Fibroblast of the aortic adventitia (primary cell): ENCODE results near the gene ELSPBP1. TPM values are rescaled to one million over a fixed set of nuclear protein-coding genes. Genes with fewer than 3 reads are reported as not detected.

Source experiments
- DNase-seq: peaks from one replicate; pipeline ENCODE4 v3.0.0-alpha.2; 2010; ENCODE audit warnings: low read depth
- H3K4me3 ChIP-seq: 2 replicates; pipeline ENCODE4 v1.5.1; 2011; ENCODE audit warnings: low read depth, mild to moderate bottlenecking, control low read depth, low read length, moderate library complexity
- total RNA-seq: library from RNA; depleted of rRNA; stranded (reverse); fragments of >200 nt; gene quantifications from 2 replicates; pipeline ENCODE4 v1.2.3, GENCODE V29; 2012; ENCODE audit warnings: low replicate concordance
- TF ChIP-seq, protein P1 (sequence below): IDR thresholded peaks from 2 replicates; pipeline ENCODE4 v1.5.1; 2011; ENCODE audit warnings: mild to moderate bottlenecking, low read length, control low read depth, inconsistent platforms; ENCODE audit not compliant: insufficient read depth

ELSPBP1 gene
- total RNA-seq, 1 donor, result not detected

- TF ChIP-seq, protein P1, sequence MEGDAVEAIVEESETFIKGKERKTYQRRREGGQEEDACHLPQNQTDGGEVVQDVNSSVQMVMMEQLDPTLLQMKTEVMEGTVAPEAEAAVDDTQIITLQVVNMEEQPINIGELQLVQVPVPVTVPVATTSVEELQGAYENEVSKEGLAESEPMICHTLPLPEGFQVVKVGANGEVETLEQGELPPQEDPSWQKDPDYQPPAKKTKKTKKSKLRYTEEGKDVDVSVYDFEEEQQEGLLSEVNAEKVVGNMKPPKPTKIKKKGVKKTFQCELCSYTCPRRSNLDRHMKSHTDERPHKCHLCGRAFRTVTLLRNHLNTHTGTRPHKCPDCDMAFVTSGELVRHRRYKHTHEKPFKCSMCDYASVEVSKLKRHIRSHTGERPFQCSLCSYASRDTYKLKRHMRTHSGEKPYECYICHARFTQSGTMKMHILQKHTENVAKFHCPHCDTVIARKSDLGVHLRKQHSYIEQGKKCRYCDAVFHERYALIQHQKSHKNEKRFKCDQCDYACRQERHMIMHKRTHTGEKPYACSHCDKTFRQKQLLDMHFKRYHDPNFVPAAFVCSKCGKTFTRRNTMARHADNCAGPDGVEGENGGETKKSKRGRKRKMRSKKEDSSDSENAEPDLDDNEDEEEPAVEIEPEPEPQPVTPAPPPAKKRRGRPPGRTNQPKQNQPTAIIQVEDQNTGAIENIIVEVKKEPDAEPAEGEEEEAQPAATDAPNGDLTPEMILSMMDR, result no peak
- no peak for DNase-seq
Measured at GRCh38 chr19:48043675-48044258, 49.3 kb downstream of the ELSPBP1 start, which contains the start of gene CABP5. Gene CABP5 (minus strand): TSS chr19:48044079. CDS start chr19:48043922, 157 bp downstream.

DNA sequence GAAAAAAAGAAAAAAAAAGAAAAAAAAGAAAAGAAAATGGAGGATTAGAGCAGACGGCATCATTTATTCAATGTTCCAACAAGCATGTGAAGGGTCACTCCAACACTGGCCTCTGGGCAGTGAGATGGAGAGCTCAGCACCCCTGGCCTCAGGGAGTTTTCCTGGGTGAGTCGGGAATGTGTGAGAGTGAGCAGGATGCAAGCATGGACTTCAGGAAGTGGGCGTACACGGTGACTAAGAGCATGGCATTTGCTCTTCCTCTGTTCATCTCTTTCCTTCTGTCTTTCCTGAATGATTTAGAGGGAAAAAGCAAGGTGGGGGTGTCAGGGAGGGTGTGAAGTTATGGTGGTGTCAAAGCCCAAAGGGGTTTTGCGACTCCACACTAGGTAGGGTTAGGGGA is 50.1 kb downstream of the ELSPBP1 start:
- H3K4me3 ChIP-seq, result no peak overlapping the region
- TF ChIP-seq, protein P1, result no peak
- DNase-seq, result no peak

More at GRCh38 chr19:48043675-48044258, 49.3 kb downstream of the ELSPBP1 start, which contains the start of gene CABP5:
- H3K4me3 ChIP-seq, result no peak within 1 kb of the TSS

DNA sequence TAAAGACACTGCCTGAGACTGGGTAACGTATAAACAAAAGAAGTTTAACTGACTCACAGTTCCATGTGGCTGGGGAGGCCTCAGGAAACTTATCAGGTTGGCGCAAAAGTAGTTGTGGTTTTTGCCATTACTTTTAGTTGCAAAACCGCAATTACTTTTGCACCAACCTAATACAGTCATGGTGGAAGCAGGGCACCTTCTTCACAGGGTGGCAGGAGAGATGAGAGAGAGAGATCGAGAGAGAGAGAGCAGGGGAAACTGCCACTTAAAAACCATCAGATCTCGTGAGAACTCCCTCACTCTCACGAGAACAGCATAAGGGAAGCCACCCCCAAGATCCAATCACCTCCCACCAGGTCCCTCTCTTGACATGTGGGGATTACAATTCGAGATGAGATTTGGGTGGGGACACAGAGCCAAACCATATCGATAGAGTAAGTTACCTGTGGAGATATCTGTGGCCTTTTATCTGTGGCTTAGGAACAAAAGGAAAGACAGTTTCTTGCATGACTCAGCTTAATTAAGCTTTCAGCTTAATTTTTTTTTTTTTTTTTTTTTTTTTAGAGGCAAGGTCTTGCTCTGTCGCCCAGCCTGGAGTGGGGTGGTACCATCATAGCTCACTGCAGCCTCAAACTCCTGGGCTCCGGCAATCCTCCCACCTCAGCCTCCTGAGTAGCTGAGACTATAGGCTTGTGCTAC is 57.1 kb downstream of the ELSPBP1 start:
- TF ChIP-seq, protein P1, result no peak
- no peak for DNase-seq
- no peak overlapping the region for H3K4me3 ChIP-seq

- no peak for DNase-seq
- TF ChIP-seq, protein P1, result no peak
- no peak overlapping the region for H3K4me3 ChIP-seq
Measured at GRCh38 chr19:48053076-48053475, 58.6 kb downstream of the ELSPBP1 start.

DNA sequence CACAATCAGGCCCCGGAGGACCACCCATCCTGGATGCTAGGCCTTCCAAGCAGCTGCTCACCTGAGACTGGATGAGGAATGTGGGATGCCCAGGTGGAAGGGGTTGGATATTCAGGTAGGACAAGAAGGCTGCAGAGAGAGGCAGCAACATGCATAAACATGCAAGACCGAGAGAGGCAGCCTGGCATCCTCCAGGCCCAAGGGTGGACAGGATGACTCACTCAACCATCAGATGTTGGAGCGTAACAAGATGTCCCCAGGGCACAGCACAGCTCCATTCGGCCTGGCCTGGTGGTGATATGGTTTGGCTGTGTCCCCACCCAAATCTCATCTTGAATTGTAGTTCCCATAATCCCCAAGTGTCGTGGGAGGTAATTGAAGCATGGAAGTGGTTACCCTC is 59.4 kb downstream of the ELSPBP1 start:
- no peak for DNase-seq
- H3K4me3 ChIP-seq, result no peak overlapping the region
- TF ChIP-seq, protein P1, result no peak

DNA sequence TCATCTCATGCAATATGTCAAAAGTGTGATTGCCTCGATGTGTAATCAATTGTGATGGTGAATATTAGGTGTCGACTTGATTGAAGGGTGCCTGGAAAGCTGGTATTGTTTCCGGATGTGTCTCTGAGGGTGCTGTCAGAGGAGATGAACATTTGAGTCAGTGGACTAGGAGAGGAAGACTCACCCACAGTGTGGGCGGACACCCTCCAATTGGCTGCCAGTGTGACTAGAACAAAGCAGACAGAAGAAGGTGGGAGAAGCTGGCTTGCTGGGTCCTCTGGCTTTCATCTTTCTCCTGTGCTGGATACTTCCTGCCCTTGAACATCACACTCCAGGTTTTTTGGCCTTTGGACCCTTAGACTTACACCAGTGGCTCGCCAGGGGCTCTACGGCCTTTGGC is 64.9 kb downstream of the ELSPBP1 start:
- TF ChIP-seq, protein P1, result no peak
- no peak for DNase-seq
- H3K4me3 ChIP-seq, result no peak overlapping the region
